IPS DF 6.9 (cell line): ENCODE measurements around the gene PTGES3L.

ENCODE experiments used
- DNase-seq: peaks from one replicate; pipeline ENCODE4 v3.0.0-alpha.2; 2013; ENCODE audit warnings: low read depth, low spot score
- H3K27ac ChIP-seq: one replicate; pipeline ENCODE4 v1.5.1; 2013; ENCODE audit warnings: low read length, control low read depth
- H3K27me3 ChIP-seq: 2 replicates; pipeline ENCODE4 v1.6.1; 2013; ENCODE audit warnings: mild to moderate bottlenecking, low read length; ENCODE audit not compliant: control insufficient read depth, insufficient read depth
- H3K36me3 ChIP-seq: 2 replicates; pipeline ENCODE4 v1.6.1; 2013; ENCODE audit warnings: low read length; ENCODE audit not compliant: control insufficient read depth, insufficient read depth
- H3K4me1 ChIP-seq: 2 replicates; pipeline ENCODE4 v1.6.1; 2013; ENCODE audit warnings: low read length; ENCODE audit not compliant: control insufficient read depth, insufficient read depth
- H3K4me3 ChIP-seq: 2 replicates; pipeline ENCODE4 v1.5.1; 2013; ENCODE audit warnings: mild to moderate bottlenecking, low read length
- H3K9me3 ChIP-seq: 2 replicates; pipeline ENCODE4 v1.6.1; 2013; ENCODE audit warnings: low read length, inconsistent platforms; ENCODE audit not compliant: control insufficient read depth, insufficient read depth
- WGBS: extraction: QIAGEN DNeasy Blood & Tissue Kit; methylation state at CpG from one replicate; pipeline ENCODE4 v1.1.7; 2013; ENCODE audit warnings: mixed read lengths, missing lambda C conversion rate; ENCODE audit not compliant: insufficient read length, insufficient coverage; 5-methylcytosine and 5-hydroxymethylcytosine counted together

PTGES3L gene

DNA sequence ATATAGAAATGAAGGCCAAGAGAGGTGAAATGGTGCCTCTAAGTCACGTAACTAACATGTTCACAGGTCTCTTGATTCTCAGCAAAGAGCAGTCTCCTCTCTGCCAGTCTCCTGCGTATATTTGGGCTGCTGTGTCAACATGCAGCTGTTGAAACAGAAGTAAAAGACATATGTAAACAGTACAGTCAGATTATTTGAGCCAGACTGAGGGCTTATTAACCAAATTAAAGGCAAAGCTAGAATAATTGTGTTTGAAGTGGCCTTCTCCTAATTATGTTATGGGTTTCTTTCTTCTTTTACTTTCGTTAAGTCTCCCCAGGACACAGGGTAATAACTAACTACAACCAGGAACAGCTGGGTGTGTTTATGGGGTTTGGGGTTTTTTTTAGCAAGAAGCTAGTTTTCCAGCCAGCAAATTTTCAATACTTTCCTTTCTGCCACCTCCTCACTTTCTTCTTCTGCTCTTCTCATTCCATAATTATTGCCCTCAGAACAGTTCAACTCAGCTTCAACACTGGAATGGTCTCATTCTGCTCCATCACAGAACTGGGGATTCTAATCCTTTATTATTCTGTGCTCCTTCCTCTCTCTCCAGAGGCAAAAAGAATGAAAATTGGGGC is 60.9 kb downstream of the PTGES3L start:
- H3K9me3 ChIP-seq: no peaks in the 10 kb centered on the region
- no CpG with 5 or more reads among the region's 3 CpGs for WGBS
- H3K4me1 ChIP-seq: no peaks in the 10 kb centered on the region
- no peaks in the 10 kb centered on the region for H3K27me3 ChIP-seq
- no peak overlapping the region for H3K27ac ChIP-seq
- H3K36me3 ChIP-seq: no peaks in the 10 kb centered on the region
- no peak for DNase-seq
- H3K4me3 ChIP-seq: no peak overlapping the region
